Suprapubic skin (tissue), 4 donors: Measurements from ENCODE around the gene CTNNA2.

Experiments
- CTCF ChIP-seq, 2 donors: fragments of 200-600 bp in 1 of 2; fragments of 450-650 bp in 1 of 2; sonication (generic) in 1 of 2; IDR thresholded peaks; one replicate each; pipeline ENCODE4 v1.5.1; 2016 to 2019; ENCODE audit warnings: antibody characterized with exemption in 2 of 2, mild to moderate bottlenecking in 1 of 2, moderate library complexity in 1 of 2
- POLR2A ChIP-seq, 2 donors: fragments of 450-650 bp; IDR thresholded peaks; one replicate each; pipeline ENCODE4 v1.6.1; 2017; ENCODE audit warnings: antibody characterized with exemption in 2 of 2, mild to moderate bottlenecking in 2 of 2, moderate library complexity in 2 of 2
- POLR2AphosphoS5 ChIP-seq, 3 donors: sonication (generic); formaldehyde crosslinking; IDR thresholded peaks; one replicate each; pipeline ENCODE4 v1.6.1; 2017; ENCODE audit warnings: antibody characterized with exemption in 3 of 3

GRCh38 chr2:79793006-79793405 is 280.2 kb downstream of the CTNNA2 start:
- TF ChIP-seq CTCF (IDR thresholded peaks at IDR 0.05), result no peak
- no peak for TF ChIP-seq POLR2A (IDR thresholded peaks at IDR 0.05)
- no peak for TF ChIP-seq POLR2AphosphoS5 (IDR thresholded peaks at IDR 0.05)
